ENCODE measurements around the gene GRB10.
"Not testable (repeated sequence)": the region's sequence is repeated elsewhere in the genome, so short reads cannot be mapped to it uniquely, and the experiment has no call there.

The GRB10 gene

GRCh38 chr7:50754684-50755083 lies 28.0 kb downstream of the GRB10 start:
- no peak for TF ChIP-seq POLR2A (IDR thresholded peaks at IDR 0.05; ENCODE audit: low read depth, low read length)
- FAIRE-seq (no peak), DNase-seq (ENCODE audit: insufficient read length, low spot score) (no peak)

- FAIRE-seq: no peak
- no peak for TF ChIP-seq POLR2A (IDR thresholded peaks at IDR 0.05; ENCODE audit: low read depth, low read length)
Observed at GRCh38 chr7:50754241-50754640, 28.5 kb downstream of the GRB10 start.

GRCh38 chr7:50752422-50752821 lies 30.3 kb downstream of the GRB10 start:
- no peak for TF ChIP-seq POLR2A (IDR thresholded peaks at IDR 0.05; ENCODE audit: low read depth, low read length)
- no peak for FAIRE-seq
- DNase-seq (ENCODE audit: insufficient read length, low spot score): no peak

More at GRCh38 chr7:50754241-50754640, 28.5 kb downstream of the GRB10 start:
- no peak for DNase-seq (ENCODE audit: insufficient read length, low spot score)

- no peak for DNase-seq (ENCODE audit: insufficient read length, low spot score)
Observed at GRCh38 chr7:50751146-50751545, 31.6 kb downstream of the GRB10 start.

GRCh38 chr7:50749896-50750295 lies 32.8 kb downstream of the GRB10 start:
- TF ChIP-seq POLR2A (IDR thresholded peaks at IDR 0.05; ENCODE audit: low read depth, low read length): no peak
- FAIRE-seq (no peak), DNase-seq (ENCODE audit: insufficient read length, low spot score) (no peak)

More at GRCh38 chr7:50751146-50751545, 31.6 kb downstream of the GRB10 start:
- TF ChIP-seq POLR2A (IDR thresholded peaks at IDR 0.05; ENCODE audit: low read depth, low read length): no peak
- no peak for FAIRE-seq

- FAIRE-seq (no peak), DNase-seq (ENCODE audit: insufficient read length, low spot score) (no peak)
- no peak for TF ChIP-seq POLR2A (IDR thresholded peaks at IDR 0.05; ENCODE audit: low read depth, low read length)
Observed at GRCh38 chr7:50748472-50748871, 34.2 kb downstream of the GRB10 start.

- FAIRE-seq (no peak), DNase-seq (ENCODE audit: insufficient read length, low spot score) (no peak)
- TF ChIP-seq POLR2A (IDR thresholded peaks at IDR 0.05; ENCODE audit: low read depth, low read length): no peak
Observed at GRCh38 chr7:50745835-50746234, 36.9 kb downstream of the GRB10 start.

GRCh38 chr7:50745336-50745735 lies 37.4 kb downstream of the GRB10 start:
- no peak for DNase-seq (ENCODE audit: insufficient read length, low spot score)
- FAIRE-seq: no peak
- TF ChIP-seq POLR2A (IDR thresholded peaks at IDR 0.05; ENCODE audit: low read depth, low read length): no peak

GRCh38 chr7:50743893-50744292 lies 38.8 kb downstream of the GRB10 start:
- DNase-seq (ENCODE audit: insufficient read length, low spot score) (no peak), FAIRE-seq (no peak)
- no peak for TF ChIP-seq POLR2A (IDR thresholded peaks at IDR 0.05; ENCODE audit: low read depth, low read length)

- DNase-seq (ENCODE audit: insufficient read length, low spot score): no peak
- TF ChIP-seq POLR2A (IDR thresholded peaks at IDR 0.05; ENCODE audit: low read depth, low read length): no peak
- FAIRE-seq: no peak
Observed at GRCh38 chr7:50743016-50743415, 39.7 kb downstream of the GRB10 start.

- FAIRE-seq (no peak), DNase-seq (ENCODE audit: insufficient read length, low spot score) (no peak)
- no peak for TF ChIP-seq POLR2A (IDR thresholded peaks at IDR 0.05; ENCODE audit: low read depth, low read length)
Observed at GRCh38 chr7:50742401-50742800, 40.3 kb downstream of the GRB10 start.

GRCh38 chr7:50739744-50740435 lies 42.8 kb downstream of the GRB10 start:
- no peak for FAIRE-seq
- TF ChIP-seq POLR2A (IDR thresholded peaks at IDR 0.05; ENCODE audit: low read depth, low read length): no peak
- no peak for DNase-seq (ENCODE audit: insufficient read length, low spot score)

GRCh38 chr7:50738932-50739331 lies 43.8 kb downstream of the GRB10 start:
- FAIRE-seq: no peak
- DNase-seq (ENCODE audit: insufficient read length, low spot score): no peak
- no peak for TF ChIP-seq POLR2A (IDR thresholded peaks at IDR 0.05; ENCODE audit: low read depth, low read length)

GRCh38 chr7:50735836-50736235 lies 46.9 kb downstream of the GRB10 start:
- not testable (repeated sequence) for DNase-seq (ENCODE audit: insufficient read length, low spot score); FAIRE-seq

- FAIRE-seq: no peak
- DNase-seq (ENCODE audit: insufficient read length, low spot score): no peak
- no peak for TF ChIP-seq POLR2A (IDR thresholded peaks at IDR 0.05; ENCODE audit: low read depth, low read length)
Observed at GRCh38 chr7:50735333-50735732, 47.4 kb downstream of the GRB10 start.

- no peak for TF ChIP-seq POLR2A (IDR thresholded peaks at IDR 0.05; ENCODE audit: low read depth, low read length)
- FAIRE-seq (no peak), DNase-seq (ENCODE audit: insufficient read length, low spot score) (no peak)
Observed at GRCh38 chr7:50734246-50734645, 48.5 kb downstream of the GRB10 start.
